SK-N-SH (cell line): ENCODE data around the gene RNF4. TPM values are rescaled to one million over a fixed set of nuclear protein-coding genes. Genes with fewer than 3 reads are reported as not detected.

Experiments used
- CTCF ChIA-PET: fragments of 300-600, 350-600 bp; formaldehyde crosslinking; extraction: SDS; loops from one replicate; lab custom pipeline; 2021; lab: Yijun Ruan, JAX
- POLR2A ChIA-PET: fragments of 350-600 bp; sonication (Branson Sonifier 250); formaldehyde crosslinking; extraction: SDS; loops from one replicate; lab custom pipeline; 2020; ENCODE audit warnings: antibody characterized with exemption, inconsistent platforms; lab: Yijun Ruan, JAX
- DNase-seq: peaks from one replicate; pipeline ENCODE4 v3.0.0; 2012
- H2AFZ ChIP-seq: fragments of 200-600 bp; sonication (generic); 2 replicates; pipeline ENCODE4 v1.8.1; 2016; ENCODE audit warnings: antibody characterized with exemption, mild to moderate bottlenecking, low read depth
- H3F3A ChIP-seq: fragments of 200-600 bp; sonication (generic); replicated peaks from 2 replicates; pipeline ENCODE3; 2016; ENCODE audit warnings: antibody characterized with exemption, mild to moderate bottlenecking; ENCODE audit not compliant: insufficient read depth
- H3K27ac ChIP-seq, 2 experiments: fragments of 200-500 bp in 1 of 2; fragments of 200-600 bp in 1 of 2; sonication (Bioruptor generic) in 1 of 2; sonication (generic), shearing (Covaris generic) in 1 of 2; 2 replicates each; pipeline versions ENCODE4 v1.5.1 to v1.6.1; 2014 to 2016; ENCODE audit warnings: low read depth in 2 of 2, inconsistent platforms in 1 of 2, low read length in 1 of 2, mild to moderate bottlenecking in 1 of 2, mixed read lengths in 1 of 2
- H3K27me3 ChIP-seq: fragments of 200-600 bp; sonication (generic), shearing (Covaris generic); 2 replicates; pipeline ENCODE4 v1.6.1; 2016; ENCODE audit warnings: mixed run types; ENCODE audit not compliant: insufficient read depth
- H3K36me3 ChIP-seq, 2 experiments: fragments of 200-500 bp in 1 of 2; fragments of 200-600 bp in 1 of 2; sonication (Bioruptor generic) in 1 of 2; sonication (generic) in 1 of 2; replicated peaks in 1 of 2; 2 replicates each; pipeline versions ENCODE3 to v1.5.1; 2014 to 2016; ENCODE audit warnings: low read length in 1 of 2, mild to moderate bottlenecking in 1 of 2; ENCODE audit not compliant: insufficient read depth in 2 of 2, control insufficient read depth in 1 of 2
- H3K4me1 ChIP-seq, 2 experiments: fragments of 200-500 bp in 1 of 2; fragments of 200-600 bp in 1 of 2; sonication (Bioruptor generic) in 1 of 2; sonication (generic), shearing (Covaris generic) in 1 of 2; 2 replicates each; pipeline versions ENCODE4 v1.5.1 to v1.6.1; 2014 to 2016; ENCODE audit warnings: low read depth in 1 of 2, low read length in 1 of 2, mixed run types in 1 of 2; ENCODE audit not compliant: insufficient read depth in 2 of 2, control insufficient read depth in 1 of 2
- H3K4me2 ChIP-seq: fragments of 200-600 bp; sonication (generic), shearing (Covaris generic); 2 replicates; pipeline ENCODE4 v1.6.1; 2017; ENCODE audit warnings: mixed run types
- H3K4me3 ChIP-seq, 2 experiments: fragments of 200-500 bp in 1 of 2; fragments of 200-600 bp in 1 of 2; sonication (Bioruptor generic) in 1 of 2; sonication (generic), shearing (Covaris generic) in 1 of 2; 2 replicates each; pipeline versions ENCODE4 v1.5.1 to v1.8.1; 2014 to 2016; ENCODE audit warnings: low read depth in 2 of 2, inconsistent platforms in 1 of 2, low read length in 1 of 2, mild to moderate bottlenecking in 1 of 2, mixed read lengths in 1 of 2, moderate library complexity in 1 of 2
- H3K79me2 ChIP-seq: fragments of 200-600 bp; sonication (generic); 2 replicates; pipeline ENCODE4 v1.8.1; 2017; ENCODE audit warnings: mild to moderate bottlenecking; ENCODE audit not compliant: insufficient read depth
- H3K9ac ChIP-seq: fragments of 200-600 bp; sonication (generic); 2 replicates; pipeline ENCODE4 v1.6.1; 2017; ENCODE audit warnings: mixed run types
- H3K9me2 ChIP-seq: fragments of 200-600 bp; sonication (generic); 2 replicates; pipeline ENCODE4 v1.6.1; 2017; ENCODE audit warnings: mixed run types
- H3K9me3 ChIP-seq: fragments of 200-600 bp; sonication (generic); 2 replicates; pipeline ENCODE4 v1.6.1; 2017; ENCODE audit warnings: mixed run types, mild to moderate bottlenecking, moderate library complexity
- H4K20me1 ChIP-seq: fragments of 200-600 bp; sonication (generic); 2 replicates; pipeline ENCODE4 v1.6.1; 2017; ENCODE audit warnings: mild to moderate bottlenecking, mixed run types; ENCODE audit not compliant: insufficient read depth
- CTCF ChIP-seq: fragments of 200-600 bp; sonication (generic); IDR thresholded peaks from 2 replicates; pipeline ENCODE4 v1.6.1; 2017; ENCODE audit warnings: antibody characterized with exemption, mild to moderate bottlenecking, moderate library complexity
- ELF1 ChIP-seq: IDR thresholded peaks from 2 replicates; pipeline ENCODE4 v1.4.0; 2012
- EP300 ChIP-seq, 2 experiments: IDR thresholded peaks; 2 replicates each; pipeline versions ENCODE4 v1.4.0 to v1.6.1; 2012; ENCODE audit warnings: borderline replicate concordance in 1 of 2, low read depth in 1 of 2, low read length in 1 of 2
- IRF3 ChIP-seq: fragments of 150-350 bp; IDR thresholded peaks from 2 replicates; pipeline ENCODE4 v1.6.1; 2016; ENCODE audit warnings: mild to moderate bottlenecking, low read depth, low read length
- MAX ChIP-seq: IDR thresholded peaks from 2 replicates; pipeline ENCODE4 v1.4.0; 2012; ENCODE audit warnings: low read depth
- TAF1 ChIP-seq: IDR thresholded peaks from 2 replicates; pipeline ENCODE4 v1.6.1; 2012; ENCODE audit warnings: low read depth, mild to moderate bottlenecking, low read length, moderate library complexity, borderline replicate concordance
- TCF12 ChIP-seq: IDR thresholded peaks from 2 replicates; pipeline ENCODE4 v1.4.0; 2012
- WGBS: methylation state at CpG from one replicate; pipeline ENCODE4 v1.1.6; 2017; ENCODE audit warnings: low lambda C conversion rate; 5-methylcytosine and 5-hydroxymethylcytosine counted together
- polyA plus RNA-seq, 3 experiments: library from polyadenylated mRNA; depleted of rRNA; stranded (reverse); fragments of >200 nt; gene quantifications; 2 replicates each; pipeline ENCODE4 v1.2.3, GENCODE V29; 2012

Gene RNF4
- polyA plus RNA-seq, 1 of the 3 experiments (the other 2 are of a cell fraction) = 60.7 TPM

GRCh38 chr4:2426711-2427275, 42.1 kb upstream of the RNF4 start (continued):
- no peak for TF ChIP-seq MAX
- no peak for TF ChIP-seq IRF3
- TF ChIP-seq ELF1 = no peak
- TF ChIP-seq CTCF = no peak
- no peak for TF ChIP-seq TAF1

GRCh38 chr4:2427383-2428334, 41.2 kb upstream of the RNF4 start:
- no peak for DNase-seq
- Histone ChIP-seq H3F3A (no peaks in the 10 kb centered on the region), H3K9ac (no peak overlapping the region), H4K20me1 (no peaks in the 10 kb centered on the region), H3K36me3 (no peaks in the 10 kb centered on the region)
- TF ChIP-seq EP300 (IDR thresholded peaks at IDR 0.05; ENCODE audit: borderline replicate concordance in 1 of 2, low read depth in 1 of 2, low read length in 1 of 2) (no peak), TCF12 (no peak)
- TF ChIP-seq, all 33 proteins: peak for 0
- ChIA-PET CTCF (interaction anchor here (1.2 to 2.2 kb wide), 5 partner anchors 8 to 41 kb away, joined by 3 to 8 read pairs (median 4); partner anchors contain the start of genes CFAP99, RNF4 and ZFYVE28), POLR2A (interaction anchor here (0.6 kb wide), 1 partner anchor 322 kb away, joined by 3 read pairs; no protein-coding TSS in a partner anchor)
- 84% methylated on average over 20 of the region's 23 CpGs for WGBS
- no peaks in the 10 kb centered on the region for H3K9me2 ChIP-seq
- no peaks in the 10 kb centered on the region for H3K79me2 ChIP-seq
- H3K27me3 ChIP-seq = 0 out of 2 replicates have a peak, but pooled peaks cover 2% of the 10 kb centered on the region
- H3K27ac ChIP-seq = no peak overlapping the region
- H3K4me3 ChIP-seq = no peak overlapping the region
- H3K4me1 ChIP-seq = peaks cover 0 to 4% of the 10 kb centered on the region in 2 experiments; a peak in 1 of 4 replicates
- no peak overlapping the region for H2AFZ ChIP-seq
- no peak overlapping the region for H3K4me2 ChIP-seq
- no peaks in the 10 kb centered on the region for H3K9me3 ChIP-seq
